Endothelial cell of umbilical vein (primary cell): ENCODE results near the gene TJP1. TPM values are rescaled to one million over a fixed set of nuclear protein-coding genes. Genes with fewer than 3 reads are reported as not detected.

Experiments used
- BruUV-seq: library from RNA; stranded (reverse); fragments of 400-500 nt; replicated peaks from 2 replicates; lab custom pipeline; 2021; lab: Mats Ljungman, UMichigan
- CTCF ChIA-PET: fragments of 300-600, 350-600 bp; sonication (Branson Sonifier 250); formaldehyde crosslinking; loops from one replicate; lab custom pipeline; 2021; ENCODE audit warnings: antibody characterized with exemption, inconsistent platforms; lab: Charles Lee
- POLR2A ChIA-PET: fragments of 300-600, 350-600 bp; sonication (Branson Sonifier 250); formaldehyde crosslinking; loops from one replicate; lab custom pipeline; 2021; ENCODE audit warnings: antibody characterized with exemption, inconsistent platforms; lab: Charles Lee
- DNase-seq: peaks from one replicate; pipeline ENCODE4 v3.0.0-alpha.2; 2011; ENCODE audit warnings: low read depth, low spot score
- FAIRE-seq: peaks from 2 replicates; lab custom pipeline; 2011; peaks lifted over from hg19 to GRCh38; lab: Jason Lieb, UNC
- H2AFZ ChIP-seq: 2 replicates; pipeline ENCODE4 v1.6.0; 2012; ENCODE audit warnings: low read depth, low read length, control low read depth, inconsistent platforms
- H3K27ac ChIP-seq: 2 replicates; pipeline ENCODE4 v1.5.1; 2011; ENCODE audit warnings: low read depth, mild to moderate bottlenecking, control low read depth, low read length, moderate library complexity; ENCODE audit not compliant: insufficient read depth
- H3K27me3 ChIP-seq, 2 experiments: 2 replicates each; pipeline versions ENCODE4 v1.6.0 to v1.6.1; 2011; ENCODE audit warnings: low read length in 2 of 2, mixed read lengths in 1 of 2; ENCODE audit not compliant: control insufficient read depth in 2 of 2, insufficient read depth in 2 of 2
- H3K36me3 ChIP-seq, 2 experiments: 2 replicates in 1 of 2; 3 replicates in 1 of 2; pipeline ENCODE4 v1.5.1; 2011; ENCODE audit warnings: low read length in 2 of 2, mild to moderate bottlenecking in 1 of 2, moderate library complexity in 1 of 2; ENCODE audit not compliant: control insufficient read depth in 2 of 2, insufficient read depth in 2 of 2; ENCODE audit errors: extremely low read depth in 1 of 2
- H3K4me1 ChIP-seq: 3 replicates; pipeline ENCODE4 v1.5.1; 2011; ENCODE audit warnings: mild to moderate bottlenecking, low read length; ENCODE audit not compliant: control insufficient read depth, insufficient read depth; ENCODE audit errors: extremely low read depth
- H3K4me2 ChIP-seq: 2 replicates; pipeline ENCODE4 v1.6.1; 2011; ENCODE audit warnings: low read length, control low read depth, mixed read lengths; ENCODE audit not compliant: insufficient read depth
- H3K4me3 ChIP-seq, 3 experiments: fragments of 200-600 bp in 1 of 3; sonication (generic), shearing (Covaris generic) in 1 of 3; replicated peaks in 1 of 3; 2 replicates each; pipeline ENCODE4 v1.5.1; 2011 to 2016; ENCODE audit warnings: control low read depth in 3 of 3, low read length in 3 of 3, mild to moderate bottlenecking in 2 of 3, inconsistent platforms in 1 of 3, low read depth in 1 of 3, moderate library complexity in 1 of 3; ENCODE audit not compliant: insufficient read depth in 1 of 3
- H3K79me2 ChIP-seq: 2 replicates; pipeline ENCODE4 v1.6.0; 2012; ENCODE audit warnings: low read length, inconsistent platforms; ENCODE audit not compliant: control insufficient read depth, insufficient read depth
- H3K9ac ChIP-seq: replicated peaks from 2 replicates; pipeline ENCODE3; 2011; ENCODE audit warnings: low read length, control low read depth; ENCODE audit not compliant: insufficient read depth; ENCODE audit errors: extremely low read depth
- H3K9me1 ChIP-seq: replicated peaks from 3 replicates; pipeline ENCODE4 v1.6.0; 2011; ENCODE audit warnings: mild to moderate bottlenecking, low read length; ENCODE audit not compliant: control insufficient read depth, insufficient read depth; ENCODE audit errors: extremely low read depth
- H3K9me3 ChIP-seq: replicated peaks from 2 replicates; pipeline ENCODE4 v1.5.1; 2012; ENCODE audit warnings: low read length, inconsistent platforms; ENCODE audit not compliant: control insufficient read depth, insufficient read depth
- H4K20me1 ChIP-seq: replicated peaks from 2 replicates; pipeline ENCODE3; 2011; ENCODE audit warnings: mild to moderate bottlenecking, low read length; ENCODE audit not compliant: control insufficient read depth, insufficient read depth; ENCODE audit errors: extremely low read depth
- CTCF ChIP-seq, 2 donors: IDR thresholded peaks; 1 replicate in 1 of 2; 2 replicates in 1 of 2; pipeline ENCODE4 v1.5.1; 2011; ENCODE audit warnings: low read length in 2 of 2, mild to moderate bottlenecking in 2 of 2, moderate library complexity in 2 of 2, control low read depth in 1 of 2, inconsistent platforms in 1 of 2, low read depth in 1 of 2; ENCODE audit not compliant: insufficient read depth in 1 of 2; ENCODE audit errors: extremely low read depth in 1 of 2
- EZH2 ChIP-seq: IDR thresholded peaks from 2 replicates; pipeline ENCODE4 v1.6.1; 2012; ENCODE audit warnings: borderline replicate concordance, low read depth, mild to moderate bottlenecking, moderate library complexity, low read length, inconsistent platforms; ENCODE audit not compliant: severe bottlenecking
- FOS ChIP-seq: IDR thresholded peaks from 2 replicates; pipeline ENCODE4 v1.6.1; 2011; ENCODE audit warnings: mild to moderate bottlenecking, low read length, moderate library complexity, borderline replicate concordance; ENCODE audit not compliant: insufficient read depth
- GATA2 ChIP-seq: IDR thresholded peaks from 2 replicates; pipeline ENCODE4 v1.7.0; 2011; ENCODE audit warnings: low read depth, mild to moderate bottlenecking, moderate library complexity, mixed read lengths, low read length; ENCODE audit not compliant: insufficient read length, insufficient read depth
- JUN ChIP-seq: IDR thresholded peaks from 2 replicates; pipeline ENCODE4 v1.6.1; 2011; ENCODE audit warnings: borderline replicate concordance, low read depth; ENCODE audit not compliant: insufficient read length, insufficient read depth
- MYC ChIP-seq: IDR thresholded peaks from one replicate; pipeline ENCODE4 v1.6.1; 2011; ENCODE audit warnings: mild to moderate bottlenecking, low read depth, low read length
- POLR2A ChIP-seq: IDR thresholded peaks from 2 replicates; pipeline ENCODE4 v1.6.1; 2012; ENCODE audit warnings: low read depth, mild to moderate bottlenecking, control low read depth, low read length
- POLR2AphosphoS5 ChIP-seq: IDR thresholded peaks from 2 replicates; pipeline ENCODE4 v1.6.1; 2012; ENCODE audit warnings: low read depth, mild to moderate bottlenecking, control low read depth, low read length, moderate library complexity; ENCODE audit not compliant: insufficient read depth
- dilution Hi-C: fragments of 300-500 bp; cut with MboI; formaldehyde crosslinking; loops from one replicate; pipeline ENCODE4 v1.15.0; 2019; ENCODE audit warnings: low sequenced_read_pairs; ENCODE audit not compliant: extremely low pct_ligation_motif_present
- intact Hi-C: fragments of 100-400 bp; cut with micrococcal nuclease; formaldehyde crosslinking; loops from one replicate; pipeline ENCODE4 v1.10.0; 2022
- polyA plus RNA-seq, 4 experiments: library from polyadenylated mRNA; depleted of rRNA in 3 of 4; stranded (reverse) in 3 of 4; unstranded in 1 of 4; fragments of >200 nt; gene quantifications; 2 replicates each; pipeline versions ENCODE4 v1.2.1 to v1.2.3, GENCODE V29; 2011 to 2012; ENCODE audit warnings: missing spikeins in 1 of 4
- total RNA-seq: library from RNA; stranded (reverse); gene quantifications from 2 replicates; pipeline ENCODE4 v1.2.3, GENCODE V29; 2021
- TF ChIP-seq, protein P1 (sequence below): IDR thresholded peaks from 2 replicates; pipeline ENCODE4 v1.6.1; 2011; ENCODE audit not compliant: insufficient read depth, insufficient read length

The TJP1 gene
- total and polyA plus RNA-seq, 2 donors (not counting 3 experiments of a cell fraction or from before 2014, with no cell fraction given), result 45.6 to 128 TPM

DNA sequence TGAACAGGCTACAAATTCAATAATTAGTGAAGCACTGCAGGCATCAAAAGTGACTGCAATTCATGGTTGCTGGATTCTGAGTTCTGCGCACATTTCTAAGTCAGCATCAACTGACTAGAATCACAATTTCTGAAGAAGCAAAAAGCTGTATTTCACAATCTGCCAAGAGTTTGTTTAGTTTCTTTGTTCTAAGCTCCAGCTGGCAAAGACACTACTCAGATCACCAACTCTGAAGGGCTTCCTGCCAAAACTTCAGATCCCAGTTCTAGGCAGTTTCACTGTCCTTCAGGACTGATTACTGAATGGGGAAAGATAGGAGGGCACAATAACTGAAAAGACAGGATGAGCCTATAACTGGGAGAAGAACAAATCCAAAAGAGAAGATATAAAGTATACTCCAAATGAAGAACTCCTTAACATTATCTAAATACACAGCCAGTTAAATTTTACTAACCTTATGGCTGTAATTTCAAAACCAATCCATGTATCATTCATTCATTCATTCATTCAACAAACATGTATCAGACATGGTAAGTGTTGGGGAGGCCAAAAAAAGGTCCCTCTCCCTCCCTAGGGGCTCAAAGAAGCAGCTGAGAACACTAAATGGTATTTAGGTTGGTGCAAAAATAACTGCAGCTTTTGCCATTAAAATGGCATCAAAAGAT, 17.1 kb downstream of the TJP1 start:
- intact Hi-C loops, result loop anchor here (1.0 kb wide), 1 partner anchor 15 kb away; no protein-coding TSS in a partner anchor
- BruUV-seq, result no TSS peak
- Histone ChIP-seq H4K20me1 (peaks cover 7% of the 10 kb centered on the region), H3K27me3 (no peaks in the 10 kb centered on the region), H3K27ac (no peak overlapping the region), H3K9me1 (no peaks in the 10 kb centered on the region), H2AFZ (no peak overlapping the region), H3K4me3 (no peak overlapping the region), H3K36me3 (no peaks in the 10 kb centered on the region), H3K4me2 (peak overlapping the region; percentile 65), H3K9me3 (no peaks in the 10 kb centered on the region), H3K79me2 (peaks cover 86% of the 10 kb centered on the region), H3K4me1 (peaks cover 35% of the 10 kb centered on the region), H3K9ac (peak overlapping the region; percentile 33)
- DNase-seq, result peak; percentile 81
- peak; percentile 37 for FAIRE-seq
- TF ChIP-seq FOS (no peak), GATA2 (no peak), EZH2 (no peak), JUN (no peak), CTCF (IDR thresholded peaks at IDR 0.05; ENCODE audit: extremely low read depth in 1 of 2, insufficient read depth in 1 of 2, low read depth in 1 of 2, low read length in 2 of 2) (no peak), POLR2AphosphoS5 (no peak), MYC (no peak), POLR2A (no peak)
- TF ChIP-seq, protein P1, sequence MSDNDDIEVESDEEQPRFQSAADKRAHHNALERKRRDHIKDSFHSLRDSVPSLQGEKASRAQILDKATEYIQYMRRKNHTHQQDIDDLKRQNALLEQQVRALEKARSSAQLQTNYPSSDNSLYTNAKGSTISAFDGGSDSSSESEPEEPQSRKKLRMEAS, result no peak
- dilution Hi-C loops, result no loop called here
- POLR2A ChIA-PET, result interaction anchor here (1.0 kb wide), 1 partner anchor 16 kb away, joined by 3 read pairs; no protein-coding TSS in a partner anchor
- CTCF ChIA-PET, result interaction anchor here (0.7 to 1.7 kb wide), 6 partner anchors 9 to 121 kb away, joined by 3 to 8 read pairs (median 6); no protein-coding TSS in a partner anchor
